WTC11 (cell line): ENCODE measurements around the gene ATP5IF1. TPM values are rescaled to one million over a fixed set of nuclear protein-coding genes. Genes with fewer than 3 reads are reported as not detected.

Experiments
- ATAC-seq: fragments of 200-7000 bp; cut with Tn5 transposase; 2 replicates; pipeline ENCODE4 v1.10.0; 2021; ENCODE audit warnings: mild to moderate bottlenecking, moderate library complexity
- CTCF ChIA-PET: fragments of 300-600 bp; sonication (Branson Sonifier 250); formaldehyde crosslinking; loops from one replicate; lab custom pipeline; 2021; ENCODE audit warnings: antibody characterized with exemption; lab: Charles Lee
- POLR2A ChIA-PET: fragments of 350-600 bp; sonication (Branson Sonifier 250); formaldehyde crosslinking; loops from one replicate; lab custom pipeline; 2021; ENCODE audit warnings: antibody characterized with exemption; lab: Charles Lee
- DNase-seq: peaks from one replicate; pipeline ENCODE4 v3.0.0; 2021; ENCODE audit warnings: low spot score
- H3K27ac Mint-ChIP-seq: 2 replicates; pipeline ENCODE4 v1.8.0; 2021; ENCODE audit warnings: mixed read lengths
- H3K27me3 Mint-ChIP-seq: 2 replicates; pipeline ENCODE4 v1.8.0; 2021; ENCODE audit warnings: low read depth, mild to moderate bottlenecking, moderate library complexity, mixed read lengths
- H3K36me3 Mint-ChIP-seq: 2 replicates; pipeline ENCODE4 v1.8.0; 2021; ENCODE audit warnings: mixed read lengths
- H3K4me1 Mint-ChIP-seq: 2 replicates; pipeline ENCODE4 v1.8.0; 2022; ENCODE audit warnings: mixed read lengths
- H3K4me3 Mint-ChIP-seq: 2 replicates; pipeline ENCODE4 v1.8.0; 2021; ENCODE audit warnings: mild to moderate bottlenecking, moderate library complexity, mixed read lengths
- H3K9me3 Mint-ChIP-seq: 2 replicates; pipeline ENCODE4 v1.8.0; 2021; ENCODE audit warnings: mixed read lengths
- AR ChIP-seq: fragments of 250-450 bp; sonication (Bioruptor Pico); IDR thresholded peaks from 2 replicates; pipeline ENCODE4 v1.9.0; 2021; ENCODE audit warnings: mild to moderate bottlenecking
- ARID4B ChIP-seq: sonication (generic); formaldehyde crosslinking; IDR thresholded peaks from 2 replicates; pipeline ENCODE4 v1.8.0; 2023; ENCODE audit warnings: missing genetic modification reagents, mild to moderate bottlenecking, borderline replicate concordance
- ATF2 ChIP-seq: sonication (generic); formaldehyde crosslinking; IDR thresholded peaks from 2 replicates; pipeline ENCODE4 v1.8.1; 2022; ENCODE audit warnings: low read depth, missing genetic modification reagents, borderline replicate concordance
- ATF6 ChIP-seq: sonication (generic); formaldehyde crosslinking; IDR thresholded peaks from 2 replicates; pipeline ENCODE4 v1.8.1; 2023; ENCODE audit warnings: mild to moderate bottlenecking, missing genetic modification reagents
- ESRRA ChIP-seq: sonication (generic); formaldehyde crosslinking; IDR thresholded peaks from 2 replicates; pipeline ENCODE4 v1.8.1; 2022; ENCODE audit warnings: mild to moderate bottlenecking, missing genetic modification reagents, borderline replicate concordance
- FOXK1 ChIP-seq: sonication (generic); formaldehyde crosslinking; IDR thresholded peaks from 2 replicates; pipeline ENCODE4 v1.8.0; 2022; ENCODE audit warnings: mild to moderate bottlenecking, moderate library complexity, missing genetic modification reagents
- FOXP1 ChIP-seq: sonication (generic); formaldehyde crosslinking; IDR thresholded peaks from 2 replicates; pipeline ENCODE4 v1.8.0; 2022; ENCODE audit warnings: missing genetic modification reagents, mild to moderate bottlenecking, moderate library complexity, borderline replicate concordance
- MYBL2 ChIP-seq: sonication (generic); formaldehyde crosslinking; IDR thresholded peaks from 2 replicates; pipeline ENCODE4 v1.8.1; 2023; ENCODE audit warnings: mild to moderate bottlenecking, moderate library complexity, missing genetic modification reagents
- TCF7 ChIP-seq: sonication (generic); formaldehyde crosslinking; IDR thresholded peaks from 2 replicates; pipeline ENCODE4 v1.8.0; 2022; ENCODE audit warnings: mild to moderate bottlenecking, low read depth, missing genetic modification reagents, moderate library complexity
- USF1 ChIP-seq: sonication (generic); formaldehyde crosslinking; IDR thresholded peaks from 2 replicates; pipeline ENCODE4 v1.8.0; 2022; ENCODE audit warnings: mild to moderate bottlenecking, missing genetic modification reagents
- USF2 ChIP-seq: sonication (generic); formaldehyde crosslinking; IDR thresholded peaks from 2 replicates; pipeline ENCODE4 v1.8.1; 2023; ENCODE audit warnings: mild to moderate bottlenecking, missing genetic modification reagents, moderate library complexity
- ZNF121 ChIP-seq: sonication (generic); formaldehyde crosslinking; IDR thresholded peaks from 2 replicates; pipeline ENCODE4 v1.8.0; 2023; ENCODE audit warnings: missing genetic modification reagents
- total RNA-seq: library from RNA; stranded (reverse); gene quantifications from 3 replicates; pipeline ENCODE4 v1.2.3, GENCODE V29; 2021

Gene ATP5IF1
- total RNA-seq, 1 experiment from 2014 or later: 201 TPM

- DNase-seq (no peak), ATAC-seq (no peak)
- peak overlapping the region; percentile 49; the same call in 1 of the 2 replicates for H3K27ac Mint-ChIP-seq
- H3K27me3 Mint-ChIP-seq: no peaks in the 10 kb centered on the region; the same call in 1 of the 2 replicates
- H3K36me3 Mint-ChIP-seq: peaks cover 3% of the 10 kb centered on the region; the same call in 1 of the 2 replicates
- TF ChIP-seq MYBL2 (CRISPR knock-in tag) (no peak), USF2 (CRISPR knock-in tag) (no peak), AR (CRISPR knock-in tag) (no peak), ATF6 (no peak), TCF7 (CRISPR knock-in tag) (no peak)
- POLR2A ChIA-PET: interaction anchor here (1.2 to 2.8 kb wide), 3 partner anchors 10 to 323 kb away, joined by 3 to 20 read pairs (median 12); partner anchors contain the start of gene ATP5IF1
- H3K9me3 Mint-ChIP-seq: no peaks in the 10 kb centered on the region
- peaks cover 32% of the 10 kb centered on the region for H3K4me1 Mint-ChIP-seq
- CTCF ChIA-PET: interaction anchor here (1.7 to 8.0 kb wide), 2 partner anchors 9 to 101 kb away, joined by 6 to 79 read pairs; no protein-coding TSS in a partner anchor
- peak overlapping the region; percentile 79 for H3K4me3 Mint-ChIP-seq
These were observed 22.8 kb downstream of the ATP5IF1 start for GRCh38 chr1:28258628-28259251.

- Mint-ChIP-seq H3K4me1 (peaks cover 33% of the 10 kb centered on the region), H3K27ac (peak within 1 kb of the TSS; percentile 49; the same call in 1 of the 2 replicates), H3K27me3 (no peaks in the 10 kb centered on the region; the same call in 1 of the 2 replicates), H3K36me3 (peaks cover 3% of the 10 kb centered on the region; the same call in 1 of the 2 replicates), H3K4me3 (peak within 1 kb of the TSS; percentile 79), H3K9me3 (no peaks in the 10 kb centered on the region)
- DNase-seq (peak; percentile 100), ATAC-seq (peak; percentile 86)
- POLR2A ChIA-PET: interaction anchor here (0.6 to 2.8 kb wide), 5 partner anchors 11 to 322 kb away, joined by 3 to 20 read pairs (median 12); partner anchors contain the start of genes ATP5IF1 and MED18
- CTCF ChIA-PET: interaction anchor here (8.0 kb wide), 1 partner anchor 10 kb away, joined by 79 read pairs; no protein-coding TSS in a partner anchor
- peak; percentile 90 for TF ChIP-seq TCF7 (CRISPR knock-in tag)
- TF ChIP-seq ATF2 (CRISPR knock-in tag): no peak
- TF ChIP-seq USF1 (CRISPR knock-in tag): peak; percentile 58; the same call in 1 of the 2 replicates
- 0 out of 2 replicates have a peak, but pooled peaks have one; percentile 53 for TF ChIP-seq AR (CRISPR knock-in tag)
- no peak for TF ChIP-seq ESRRA (CRISPR knock-in tag)
- peak; percentile 90 for TF ChIP-seq ZNF121 (CRISPR knock-in tag)
- peak; percentile 93 for TF ChIP-seq FOXP1 (CRISPR knock-in tag)
- TF ChIP-seq ARID4B (CRISPR knock-in tag): peak; percentile 29; the same call in 1 of the 2 replicates
- TF ChIP-seq FOXK1: peak; percentile 51; the same call in 1 of the 2 replicates
These were observed 23.5 kb downstream of the ATP5IF1 start, which contains the start of gene SESN2 for GRCh38 chr1:28259252-28259933. TSS of gene SESN2 (plus strand) at chr1:28259518. CDS start at chr1:28259848, 330 bp downstream.
